SK-N-SH (cell line): Measurements from ENCODE around the gene RADIL. TPM values are rescaled to one million over a fixed set of nuclear protein-coding genes. Genes with fewer than 3 reads are reported as not detected.

Source experiments
- CTCF ChIA-PET: fragments of 300-600, 350-600 bp; formaldehyde crosslinking; extraction: SDS; loops from one replicate; lab custom pipeline; 2021; lab: Yijun Ruan, JAX
- POLR2A ChIA-PET: fragments of 350-600 bp; sonication (Branson Sonifier 250); formaldehyde crosslinking; extraction: SDS; loops from one replicate; lab custom pipeline; 2020; ENCODE audit warnings: antibody characterized with exemption, inconsistent platforms; lab: Yijun Ruan, JAX
- DNase-seq: peaks from one replicate; pipeline ENCODE4 v3.0.0; 2012
- H2AFZ ChIP-seq: fragments of 200-600 bp; sonication (generic); 2 replicates; pipeline ENCODE4 v1.8.1; 2016; ENCODE audit warnings: antibody characterized with exemption, mild to moderate bottlenecking, low read depth
- H3F3A ChIP-seq: fragments of 200-600 bp; sonication (generic); replicated peaks from 2 replicates; pipeline ENCODE3; 2016; ENCODE audit warnings: antibody characterized with exemption, mild to moderate bottlenecking; ENCODE audit not compliant: insufficient read depth
- H3K27ac ChIP-seq, 2 experiments: fragments of 200-500 bp in 1 of 2; fragments of 200-600 bp in 1 of 2; sonication (Bioruptor generic) in 1 of 2; sonication (generic), shearing (Covaris generic) in 1 of 2; 2 replicates each; pipeline versions ENCODE4 v1.5.1 to v1.6.1; 2014 to 2016; ENCODE audit warnings: low read depth in 2 of 2, inconsistent platforms in 1 of 2, low read length in 1 of 2, mild to moderate bottlenecking in 1 of 2, mixed read lengths in 1 of 2
- H3K27me3 ChIP-seq: fragments of 200-600 bp; sonication (generic), shearing (Covaris generic); 2 replicates; pipeline ENCODE4 v1.6.1; 2016; ENCODE audit warnings: mixed run types; ENCODE audit not compliant: insufficient read depth
- H3K36me3 ChIP-seq, 2 experiments: fragments of 200-500 bp in 1 of 2; fragments of 200-600 bp in 1 of 2; sonication (Bioruptor generic) in 1 of 2; sonication (generic) in 1 of 2; replicated peaks in 1 of 2; 2 replicates each; pipeline versions ENCODE3 to v1.5.1; 2014 to 2016; ENCODE audit warnings: low read length in 1 of 2, mild to moderate bottlenecking in 1 of 2; ENCODE audit not compliant: insufficient read depth in 2 of 2, control insufficient read depth in 1 of 2
- H3K4me1 ChIP-seq, 2 experiments: fragments of 200-500 bp in 1 of 2; fragments of 200-600 bp in 1 of 2; sonication (Bioruptor generic) in 1 of 2; sonication (generic), shearing (Covaris generic) in 1 of 2; 2 replicates each; pipeline versions ENCODE4 v1.5.1 to v1.6.1; 2014 to 2016; ENCODE audit warnings: low read depth in 1 of 2, low read length in 1 of 2, mixed run types in 1 of 2; ENCODE audit not compliant: insufficient read depth in 2 of 2, control insufficient read depth in 1 of 2
- H3K4me2 ChIP-seq: fragments of 200-600 bp; sonication (generic), shearing (Covaris generic); 2 replicates; pipeline ENCODE4 v1.6.1; 2017; ENCODE audit warnings: mixed run types
- H3K4me3 ChIP-seq, 2 experiments: fragments of 200-500 bp in 1 of 2; fragments of 200-600 bp in 1 of 2; sonication (Bioruptor generic) in 1 of 2; sonication (generic), shearing (Covaris generic) in 1 of 2; 2 replicates each; pipeline versions ENCODE4 v1.5.1 to v1.8.1; 2014 to 2016; ENCODE audit warnings: low read depth in 2 of 2, inconsistent platforms in 1 of 2, low read length in 1 of 2, mild to moderate bottlenecking in 1 of 2, mixed read lengths in 1 of 2, moderate library complexity in 1 of 2
- H3K79me2 ChIP-seq: fragments of 200-600 bp; sonication (generic); 2 replicates; pipeline ENCODE4 v1.8.1; 2017; ENCODE audit warnings: mild to moderate bottlenecking; ENCODE audit not compliant: insufficient read depth
- H3K9ac ChIP-seq: fragments of 200-600 bp; sonication (generic); 2 replicates; pipeline ENCODE4 v1.6.1; 2017; ENCODE audit warnings: mixed run types
- H3K9me2 ChIP-seq: fragments of 200-600 bp; sonication (generic); 2 replicates; pipeline ENCODE4 v1.6.1; 2017; ENCODE audit warnings: mixed run types
- H3K9me3 ChIP-seq: fragments of 200-600 bp; sonication (generic); 2 replicates; pipeline ENCODE4 v1.6.1; 2017; ENCODE audit warnings: mixed run types, mild to moderate bottlenecking, moderate library complexity
- H4K20me1 ChIP-seq: fragments of 200-600 bp; sonication (generic); 2 replicates; pipeline ENCODE4 v1.6.1; 2017; ENCODE audit warnings: mild to moderate bottlenecking, mixed run types; ENCODE audit not compliant: insufficient read depth
- FOXJ3 ChIP-seq: sonication (generic); formaldehyde crosslinking; IDR thresholded peaks from 2 replicates; pipeline ENCODE4 v1.5.1; 2020; ENCODE audit warnings: mild to moderate bottlenecking, missing genetic modification reagents
- NFIC ChIP-seq: IDR thresholded peaks from 2 replicates; pipeline ENCODE4 v1.4.0; 2012; ENCODE audit warnings: borderline replicate concordance
- NRF1 ChIP-seq: IDR thresholded peaks from 2 replicates; pipeline ENCODE4 v1.6.1; 2012; ENCODE audit warnings: low read depth, mild to moderate bottlenecking, low read length
- POLR2AphosphoS5 ChIP-seq: IDR thresholded peaks from 2 replicates; pipeline ENCODE4 v1.6.1; 2012; ENCODE audit warnings: low read depth, low read length
- RFX5 ChIP-seq: IDR thresholded peaks from 2 replicates; pipeline ENCODE4 v1.6.1; 2012; ENCODE audit warnings: mild to moderate bottlenecking, improper control_type of control experiment, low read length
- YY1 ChIP-seq: IDR thresholded peaks from 2 replicates; pipeline ENCODE4 v1.4.0; 2012; ENCODE audit warnings: low read depth, mild to moderate bottlenecking
- WGBS: methylation state at CpG from one replicate; pipeline ENCODE4 v1.1.6; 2017; ENCODE audit warnings: low lambda C conversion rate; 5-methylcytosine and 5-hydroxymethylcytosine counted together
- polyA plus RNA-seq, 3 experiments: library from polyadenylated mRNA; depleted of rRNA; stranded (reverse); fragments of >200 nt; gene quantifications; 2 replicates each; pipeline ENCODE4 v1.2.3, GENCODE V29; 2012
- TF ChIP-seq, protein P1 (sequence below): fragments of 200-600 bp; sonication (generic); IDR thresholded peaks from 2 replicates; pipeline ENCODE4 v1.6.1; 2017; ENCODE audit warnings: antibody characterized with exemption, mild to moderate bottlenecking, moderate library complexity
- TF ChIP-seq, protein P2 (sequence below): IDR thresholded peaks from 2 replicates; pipeline ENCODE4 v1.4.0; 2012; ENCODE audit warnings: low read depth, borderline replicate concordance
- TF ChIP-seq, protein P3 (sequence below): IDR thresholded peaks from 2 replicates; pipeline ENCODE4; 2012

Gene RADIL
- polyA plus RNA-seq, 1 of the 3 experiments (the other 2 are of a cell fraction): 4.3 TPM

DNA sequence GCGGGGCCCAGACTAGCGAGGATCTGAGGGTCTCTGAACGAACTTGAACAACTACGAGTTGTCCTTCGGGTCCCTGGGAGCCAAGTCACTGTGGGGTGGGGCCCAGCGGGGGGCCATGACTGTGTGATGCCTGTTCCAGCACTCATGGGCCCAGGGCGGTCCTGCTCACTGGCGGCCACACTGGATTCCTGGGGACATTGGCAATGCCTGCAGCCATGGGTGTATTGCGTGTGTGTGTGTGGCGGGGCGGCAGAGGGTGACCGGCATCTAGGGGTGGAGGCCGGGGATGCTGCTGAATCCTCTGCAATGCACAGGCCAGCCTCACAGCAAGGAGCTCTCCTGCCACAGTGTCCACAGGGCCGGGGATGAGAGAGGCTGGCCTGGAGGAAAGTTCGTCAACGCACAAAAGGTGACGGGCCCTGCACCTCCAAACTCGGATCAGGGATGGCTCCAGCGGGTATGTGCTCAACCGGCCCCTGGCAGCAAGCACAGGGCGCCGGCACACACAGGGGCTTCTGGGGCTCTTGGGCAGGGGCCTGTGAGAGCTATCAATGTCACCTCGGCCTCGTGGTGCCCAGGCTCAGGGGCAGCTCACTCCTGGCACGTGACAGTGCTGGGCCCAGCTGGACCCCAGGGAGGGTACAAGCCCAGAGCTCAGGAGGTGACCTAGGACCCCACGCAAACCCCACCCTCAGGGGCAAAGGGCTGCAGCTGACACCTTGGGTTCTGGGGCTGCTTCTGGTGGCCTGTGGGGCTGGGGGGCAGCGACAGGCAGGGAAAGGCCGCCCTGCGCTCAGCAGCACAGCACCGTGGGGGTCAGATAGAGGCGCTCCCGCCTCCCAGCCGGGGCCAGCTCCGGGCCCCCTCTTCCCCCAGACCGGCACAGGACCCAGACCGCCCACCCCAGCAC is 49.6 kb downstream of the RADIL start (continued):
- TF ChIP-seq, protein P1, sequence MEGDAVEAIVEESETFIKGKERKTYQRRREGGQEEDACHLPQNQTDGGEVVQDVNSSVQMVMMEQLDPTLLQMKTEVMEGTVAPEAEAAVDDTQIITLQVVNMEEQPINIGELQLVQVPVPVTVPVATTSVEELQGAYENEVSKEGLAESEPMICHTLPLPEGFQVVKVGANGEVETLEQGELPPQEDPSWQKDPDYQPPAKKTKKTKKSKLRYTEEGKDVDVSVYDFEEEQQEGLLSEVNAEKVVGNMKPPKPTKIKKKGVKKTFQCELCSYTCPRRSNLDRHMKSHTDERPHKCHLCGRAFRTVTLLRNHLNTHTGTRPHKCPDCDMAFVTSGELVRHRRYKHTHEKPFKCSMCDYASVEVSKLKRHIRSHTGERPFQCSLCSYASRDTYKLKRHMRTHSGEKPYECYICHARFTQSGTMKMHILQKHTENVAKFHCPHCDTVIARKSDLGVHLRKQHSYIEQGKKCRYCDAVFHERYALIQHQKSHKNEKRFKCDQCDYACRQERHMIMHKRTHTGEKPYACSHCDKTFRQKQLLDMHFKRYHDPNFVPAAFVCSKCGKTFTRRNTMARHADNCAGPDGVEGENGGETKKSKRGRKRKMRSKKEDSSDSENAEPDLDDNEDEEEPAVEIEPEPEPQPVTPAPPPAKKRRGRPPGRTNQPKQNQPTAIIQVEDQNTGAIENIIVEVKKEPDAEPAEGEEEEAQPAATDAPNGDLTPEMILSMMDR: no peak
- TF ChIP-seq YY1: no peak
- no peak for TF ChIP-seq RFX5
- no peak for TF ChIP-seq FOXJ3 (CRISPR knock-in tag)

DNA sequence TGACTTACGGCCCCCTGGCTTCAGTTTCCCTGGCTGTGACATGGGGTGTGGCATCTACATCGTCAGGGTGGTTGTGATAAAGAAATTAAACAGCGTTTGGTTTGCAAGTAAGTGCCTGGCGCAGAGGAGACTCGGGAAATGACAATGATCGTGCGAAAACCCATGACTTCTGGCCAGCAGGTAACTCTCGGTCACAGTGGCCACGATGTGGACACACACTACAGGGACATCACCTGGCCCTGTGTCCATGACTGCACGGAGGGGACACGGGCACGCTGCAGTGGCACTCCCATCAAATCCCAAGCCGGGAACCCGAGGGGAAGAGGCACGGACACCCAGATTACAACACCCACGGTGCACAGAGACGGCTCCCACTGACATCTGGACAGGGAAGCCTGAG is 50.3 kb downstream of the RADIL start:
- H3K9me3 ChIP-seq: no peaks in the 10 kb centered on the region
- no peak overlapping the region for H3K4me3 ChIP-seq
- no peaks in the 10 kb centered on the region for H3F3A ChIP-seq
- no peak overlapping the region for H3K27ac ChIP-seq
- H3K9ac ChIP-seq: no peak overlapping the region
- H3K27me3 ChIP-seq: no peaks in the 10 kb centered on the region
- no peaks in the 10 kb centered on the region for H3K79me2 ChIP-seq
- DNase-seq: no peak
- ChIA-PET CTCF (interaction anchor here (2.8 to 8.9 kb wide), 4 partner anchors 11 to 253 kb away, joined by 7 to 235 read pairs (median 154); partner anchors contain the start of gene RADIL), POLR2A (interaction anchor here (0.7 kb wide), 1 partner anchor 10 kb away, joined by 3 read pairs; no protein-coding TSS in a partner anchor)
- H3K9me2 ChIP-seq: no peaks in the 10 kb centered on the region
- 93% methylated on average over 17 of the region's 17 CpGs for WGBS
- no peak overlapping the region for H3K4me2 ChIP-seq
- no peaks in the 10 kb centered on the region for H3K36me3 ChIP-seq
- TF ChIP-seq FOXJ3 (CRISPR knock-in tag) (no peak), POLR2AphosphoS5 (no peak), NFIC (no peak), NRF1 (no peak)
- TF ChIP-seq, protein P2, sequence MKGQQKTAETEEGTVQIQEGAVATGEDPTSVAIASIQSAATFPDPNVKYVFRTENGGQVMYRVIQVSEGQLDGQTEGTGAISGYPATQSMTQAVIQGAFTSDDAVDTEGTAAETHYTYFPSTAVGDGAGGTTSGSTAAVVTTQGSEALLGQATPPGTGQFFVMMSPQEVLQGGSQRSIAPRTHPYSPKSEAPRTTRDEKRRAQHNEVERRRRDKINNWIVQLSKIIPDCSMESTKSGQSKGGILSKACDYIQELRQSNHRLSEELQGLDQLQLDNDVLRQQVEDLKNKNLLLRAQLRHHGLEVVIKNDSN: no peak
- TF ChIP-seq, protein P3, sequence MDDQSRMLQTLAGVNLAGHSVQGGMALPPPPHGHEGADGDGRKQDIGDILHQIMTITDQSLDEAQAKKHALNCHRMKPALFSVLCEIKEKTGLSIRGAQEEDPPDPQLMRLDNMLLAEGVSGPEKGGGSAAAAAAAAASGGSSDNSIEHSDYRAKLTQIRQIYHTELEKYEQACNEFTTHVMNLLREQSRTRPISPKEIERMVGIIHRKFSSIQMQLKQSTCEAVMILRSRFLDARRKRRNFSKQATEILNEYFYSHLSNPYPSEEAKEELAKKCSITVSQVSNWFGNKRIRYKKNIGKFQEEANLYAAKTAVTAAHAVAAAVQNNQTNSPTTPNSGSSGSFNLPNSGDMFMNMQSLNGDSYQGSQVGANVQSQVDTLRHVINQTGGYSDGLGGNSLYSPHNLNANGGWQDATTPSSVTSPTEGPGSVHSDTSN: no peak
- TF ChIP-seq, protein P1: no peak
- H3K4me1 ChIP-seq: peaks cover 0 to 29% of the 10 kb centered on the region in 2 experiments; a peak in 1 of 4 replicates
- no peaks in the 10 kb centered on the region for H4K20me1 ChIP-seq
- H2AFZ ChIP-seq: no peak overlapping the region
